ENCODE data around the gene LIPA. TPM values are rescaled to one million over a fixed set of nuclear protein-coding genes. Genes with fewer than 3 reads are reported as not detected.
A peak's percentile ranks its signal among the peaks of the same experiment; 100 is the strongest.
"Not testable (repeated sequence)": the region's sequence is repeated elsewhere in the genome, so short reads cannot be mapped to it uniquely, and the experiment has no call there.

Gene LIPA
- total RNA-seq, 3 donors from 2014 or later = 13.2 to 15.8 (median 14.7) TPM

DNA sequence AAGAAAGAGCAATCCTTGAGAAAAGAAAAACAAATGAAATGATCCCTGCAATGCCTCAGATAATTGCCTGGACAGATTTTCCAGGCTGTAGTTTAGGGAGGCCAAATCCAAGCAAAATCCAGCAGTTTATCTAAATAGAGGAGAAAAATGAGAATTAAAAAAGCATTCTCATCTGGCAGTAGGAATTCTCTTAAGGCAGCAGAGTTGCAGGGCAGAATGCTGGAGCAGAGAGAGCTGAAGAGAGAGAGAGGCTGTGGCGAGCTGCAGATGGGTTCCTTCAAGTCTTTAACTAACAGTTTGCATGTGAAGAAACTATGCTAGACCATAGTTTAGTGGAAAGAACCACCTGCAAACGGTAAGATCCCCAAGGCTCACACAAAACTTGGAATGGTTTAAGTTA lies 6.0 kb upstream of the LIPA start:
- no peak for DNase-seq
- H3K9me3 Mint-ChIP-seq = peaks cover 6% of the 10 kb centered on the region
- ATAC-seq = no peak
- peaks cover 6% of the 10 kb centered on the region for H3K36me3 Mint-ChIP-seq (ENCODE audit: insufficient read depth)
- H3K4me3 Mint-ChIP-seq = no peak overlapping the region
- peaks cover 7% of the 10 kb centered on the region for H3K27me3 Mint-ChIP-seq (ENCODE audit: low read depth)
- peaks cover 15% of the 10 kb centered on the region for H3K4me1 Mint-ChIP-seq (ENCODE audit: low read depth)

DNA sequence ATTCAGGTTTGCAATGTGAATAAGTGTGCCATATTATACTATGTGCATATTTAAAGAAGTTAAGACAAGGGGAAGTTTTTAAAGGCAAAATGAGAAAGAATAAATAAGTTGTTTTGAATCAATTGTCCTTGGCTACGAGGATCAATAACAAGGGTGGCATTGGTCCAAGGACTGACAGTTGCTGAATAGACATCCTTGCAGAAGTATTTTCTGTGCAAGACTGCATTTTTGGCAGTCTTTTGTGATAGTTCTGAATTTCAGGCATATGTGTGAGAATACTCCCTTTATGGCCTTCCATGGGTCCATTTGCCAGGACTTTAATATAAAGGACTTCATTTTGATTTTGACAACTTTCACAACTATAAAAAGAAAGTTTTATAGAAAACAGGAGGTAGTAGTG lies 5.4 kb upstream of the LIPA start:
- H3K4me3 Mint-ChIP-seq = no peak overlapping the region
- ATAC-seq = no peak

DNA sequence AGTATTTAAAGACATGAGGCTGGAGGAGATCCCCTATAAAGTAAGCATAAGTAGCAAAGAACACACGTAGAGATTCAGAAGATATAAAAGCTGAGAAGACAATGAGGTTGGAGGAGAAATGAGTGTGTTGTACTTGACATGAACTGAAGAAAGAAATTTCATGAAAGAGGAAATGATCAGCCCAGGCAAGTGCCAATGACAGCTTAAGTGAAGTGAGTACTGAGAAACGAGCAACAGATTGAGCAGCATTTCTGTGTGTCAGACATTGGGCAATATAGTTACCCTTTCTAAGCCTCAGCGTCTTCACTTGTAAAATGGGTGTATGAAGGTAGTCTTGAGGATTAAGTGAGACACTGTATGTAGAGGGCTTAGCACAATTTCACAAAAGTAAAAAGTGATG lies 4.8 kb upstream of the LIPA start:
- no peak for ATAC-seq
- Mint-ChIP-seq H3K9me3 (peaks cover 6% of the 10 kb centered on the region), H3K36me3 (ENCODE audit: insufficient read depth) (peaks cover 6% of the 10 kb centered on the region), H3K4me3 (no peak overlapping the region), H3K4me1 (ENCODE audit: low read depth) (peaks cover 17% of the 10 kb centered on the region), H3K27me3 (ENCODE audit: low read depth) (peaks cover 7% of the 10 kb centered on the region)
- DNase-seq = no peak

More for the DNA sequence above, 5.4 kb upstream of the LIPA start:
- Mint-ChIP-seq H3K4me1 (ENCODE audit: low read depth) (peaks cover 17% of the 10 kb centered on the region), H3K9me3 (peaks cover 6% of the 10 kb centered on the region), H3K27me3 (ENCODE audit: low read depth) (peaks cover 7% of the 10 kb centered on the region), H3K36me3 (ENCODE audit: insufficient read depth) (peaks cover 6% of the 10 kb centered on the region)
- DNase-seq = no peak

DNA sequence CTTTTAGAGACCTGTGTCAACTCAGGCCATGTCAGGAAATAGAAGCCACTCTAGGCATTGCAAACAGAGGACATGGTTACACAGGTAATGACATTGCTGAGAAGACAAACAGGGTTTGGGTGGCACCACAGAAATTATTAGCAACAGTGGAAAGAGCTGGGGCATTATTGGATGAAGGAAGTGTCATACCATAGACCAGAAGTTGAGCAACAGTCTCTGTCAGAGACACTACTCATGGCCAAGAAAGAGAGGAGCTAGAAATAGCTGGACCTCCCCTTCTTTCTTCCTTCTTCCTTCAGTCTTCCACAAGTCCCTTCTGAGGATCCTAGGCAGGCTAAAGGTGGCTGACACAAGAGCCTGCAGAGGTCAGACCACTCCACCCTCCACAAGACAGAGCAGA lies 4.2 kb upstream of the LIPA start:
- Mint-ChIP-seq H3K4me1 (ENCODE audit: low read depth) (peaks cover 22% of the 10 kb centered on the region), H3K4me3 (no peak overlapping the region), H3K9me3 (peaks cover 6% of the 10 kb centered on the region), H3K27me3 (ENCODE audit: low read depth) (peaks cover 7% of the 10 kb centered on the region), H3K36me3 (ENCODE audit: insufficient read depth) (peaks cover 6% of the 10 kb centered on the region)
- DNase-seq = no peak
- no peak for ATAC-seq

DNA sequence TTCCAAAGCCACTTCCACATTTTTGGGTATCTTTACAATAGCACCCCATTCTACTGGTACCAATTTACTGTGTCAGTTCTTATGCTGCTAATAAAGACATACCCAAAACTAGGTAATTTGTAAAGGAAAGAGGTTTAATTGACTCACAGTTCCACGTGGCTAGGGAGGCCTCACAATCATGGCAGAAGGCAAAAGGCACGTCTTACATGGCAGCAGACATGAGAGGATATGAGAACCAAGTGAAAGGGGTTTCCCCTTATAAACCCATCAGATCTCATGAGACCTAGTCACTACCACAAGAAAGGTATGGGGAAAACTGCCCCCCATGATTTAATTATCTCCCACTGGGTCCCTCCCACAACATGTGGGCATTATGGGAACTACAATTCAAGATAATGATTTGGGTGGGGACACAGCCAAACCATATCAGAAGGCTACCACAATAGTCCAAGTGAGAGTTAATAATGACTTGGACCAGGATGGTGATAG lies 3.6 kb upstream of the LIPA start:
- not testable (repeated sequence) for H3K27me3 Mint-ChIP-seq (ENCODE audit: low read depth); H3K36me3 Mint-ChIP-seq (ENCODE audit: insufficient read depth); H3K9me3 Mint-ChIP-seq; H3K4me3 Mint-ChIP-seq; DNase-seq; ATAC-seq
- H3K4me1 Mint-ChIP-seq (ENCODE audit: low read depth) = peaks cover 23% of the 10 kb centered on the region

DNA sequence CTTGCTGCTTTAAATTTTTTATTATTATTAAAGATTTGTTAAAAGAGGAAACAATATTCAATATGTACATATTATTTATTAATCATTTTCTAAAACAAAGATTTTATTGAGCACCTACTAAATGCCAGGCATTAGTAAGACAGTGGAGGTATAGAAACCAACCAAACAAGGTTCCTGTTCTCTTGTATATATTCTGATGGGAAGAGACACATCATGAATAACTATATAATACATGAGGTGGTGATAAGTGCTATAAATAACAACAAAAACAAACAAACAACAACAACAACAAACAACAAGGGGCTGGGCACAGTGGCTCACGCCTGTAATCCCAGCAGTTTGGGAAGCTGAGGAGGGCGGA lies 630 bp upstream of the LIPA start:
- Mint-ChIP-seq H3K27me3 (ENCODE audit: low read depth) (peaks cover 3% of the 10 kb centered on the region), H3K4me1 (ENCODE audit: low read depth) (peaks cover 34% of the 10 kb centered on the region), H3K36me3 (ENCODE audit: insufficient read depth) (peaks cover 6% of the 10 kb centered on the region), H3K9me3 (peaks cover 6% of the 10 kb centered on the region), H3K4me3 (no peak overlapping the region)
- no peak for DNase-seq
- no peak for ATAC-seq

DNA sequence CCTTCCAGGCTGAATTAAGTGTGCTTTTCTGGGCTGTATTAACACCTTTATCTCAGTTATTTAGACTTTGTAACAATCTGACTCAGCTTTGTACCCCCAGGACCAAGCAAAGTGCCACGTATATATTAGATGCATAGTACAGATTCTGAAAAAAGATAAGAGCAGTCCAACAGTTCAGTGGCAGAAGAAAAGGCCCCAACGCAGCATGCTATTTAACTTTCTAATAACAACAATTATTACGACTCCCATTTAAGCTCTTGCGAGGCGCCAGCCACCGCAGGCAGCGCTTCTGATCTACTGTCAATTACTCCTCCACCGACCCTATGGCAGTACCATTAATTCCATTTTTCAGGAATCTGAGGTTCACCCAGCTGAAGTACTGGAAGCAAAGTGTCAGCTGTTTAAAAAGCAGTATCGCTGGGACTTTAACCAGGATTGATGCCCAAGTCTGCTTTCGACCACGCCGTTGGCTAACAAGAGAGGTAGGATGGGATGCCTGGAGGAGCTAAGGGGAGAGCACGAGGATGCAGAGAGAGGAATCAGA lies 638 bp downstream of the LIPA start:
- DNase-seq (no peak), ATAC-seq (peak in 1 of 2 donors; percentile 1)
- H3K9me3 Mint-ChIP-seq = peaks cover 6% of the 10 kb centered on the region
- H3K4me3 Mint-ChIP-seq = peak overlapping the region; percentile 85
- H3K4me1 Mint-ChIP-seq (ENCODE audit: low read depth) = peaks cover 37% of the 10 kb centered on the region
- H3K27me3 Mint-ChIP-seq (ENCODE audit: low read depth) = no peaks in the 10 kb centered on the region
- peaks cover 7% of the 10 kb centered on the region for H3K36me3 Mint-ChIP-seq (ENCODE audit: insufficient read depth)

DNA sequence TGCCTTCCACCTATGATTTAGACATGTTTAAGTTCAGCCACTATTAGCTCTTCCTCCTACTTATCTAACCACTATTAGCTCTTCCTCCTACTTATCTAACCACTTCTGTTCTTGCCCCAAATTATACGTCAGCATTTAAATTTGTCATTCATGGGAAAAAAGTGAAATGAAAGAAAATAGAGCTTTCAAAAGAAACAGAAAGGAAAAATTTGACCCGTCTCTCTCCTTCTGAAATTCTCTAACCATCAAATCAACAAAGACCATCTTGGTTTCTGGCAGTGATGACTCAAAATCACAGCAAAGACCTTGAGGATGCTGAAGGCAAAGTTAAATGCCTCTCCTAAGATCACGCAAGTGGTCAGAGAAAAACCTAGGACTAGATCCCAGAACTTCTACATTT lies 2.6 kb downstream of the LIPA start:
- H3K27me3 Mint-ChIP-seq (ENCODE audit: low read depth) = no peaks in the 10 kb centered on the region
- no peaks in the 10 kb centered on the region for H3K9me3 Mint-ChIP-seq
- peaks cover 36% of the 10 kb centered on the region for H3K4me1 Mint-ChIP-seq (ENCODE audit: low read depth)
- ATAC-seq (no peak), DNase-seq (no peak)
- no peak overlapping the region for H3K4me3 Mint-ChIP-seq
- H3K36me3 Mint-ChIP-seq (ENCODE audit: insufficient read depth) = peaks cover 6% of the 10 kb centered on the region

DNA sequence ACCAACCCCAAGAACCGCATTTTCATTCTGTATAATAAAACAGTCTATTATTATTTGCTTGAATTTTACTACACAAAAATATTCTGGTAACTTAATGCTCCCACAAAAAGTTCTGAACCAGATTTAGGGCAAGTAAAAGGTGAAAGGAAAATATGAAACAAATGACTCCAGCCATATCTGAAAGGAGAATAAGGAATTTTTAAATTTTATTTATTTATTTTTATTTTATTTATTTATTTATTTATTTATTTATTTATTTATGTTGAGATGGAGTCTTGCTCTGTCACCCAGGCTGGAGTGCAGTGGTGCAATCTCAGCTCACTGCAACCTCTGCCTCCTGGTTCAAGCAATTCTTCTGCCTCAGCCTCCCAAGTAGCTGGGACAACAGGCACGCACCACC lies 4.0 kb downstream of the LIPA start:
- not testable (repeated sequence) for H3K9me3 Mint-ChIP-seq; H3K4me3 Mint-ChIP-seq; H3K36me3 Mint-ChIP-seq (ENCODE audit: insufficient read depth); ATAC-seq; H3K27me3 Mint-ChIP-seq (ENCODE audit: low read depth); DNase-seq
- H3K4me1 Mint-ChIP-seq (ENCODE audit: low read depth) = peaks cover 37% of the 10 kb centered on the region

DNA sequence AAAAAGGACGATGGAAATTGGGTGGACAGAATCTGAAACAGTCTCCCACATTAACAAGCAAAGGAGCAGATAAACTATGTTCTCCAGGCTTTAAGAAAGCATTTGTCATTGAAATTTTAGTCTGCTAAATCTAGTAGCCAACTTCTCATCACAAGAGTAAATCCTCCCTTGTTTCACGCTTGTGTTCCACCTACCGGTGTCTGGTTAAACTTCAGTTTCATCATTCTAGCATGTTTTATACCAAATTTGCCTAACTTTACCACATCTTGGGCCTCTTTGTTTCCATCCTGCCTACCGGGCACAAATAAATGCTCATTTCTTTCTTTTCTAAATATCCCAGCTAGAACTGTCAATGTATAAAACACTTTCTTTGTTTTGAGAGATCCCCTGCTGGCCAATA lies 5.8 kb downstream of the LIPA start:
- no peak overlapping the region for H3K4me3 Mint-ChIP-seq
- peaks cover 10% of the 10 kb centered on the region for H3K36me3 Mint-ChIP-seq (ENCODE audit: insufficient read depth)
- no peaks in the 10 kb centered on the region for H3K27me3 Mint-ChIP-seq (ENCODE audit: low read depth)
- ATAC-seq (no peak), DNase-seq (no peak)
- H3K4me1 Mint-ChIP-seq (ENCODE audit: low read depth) = peaks cover 30% of the 10 kb centered on the region
- H3K9me3 Mint-ChIP-seq = no peaks in the 10 kb centered on the region

DNA sequence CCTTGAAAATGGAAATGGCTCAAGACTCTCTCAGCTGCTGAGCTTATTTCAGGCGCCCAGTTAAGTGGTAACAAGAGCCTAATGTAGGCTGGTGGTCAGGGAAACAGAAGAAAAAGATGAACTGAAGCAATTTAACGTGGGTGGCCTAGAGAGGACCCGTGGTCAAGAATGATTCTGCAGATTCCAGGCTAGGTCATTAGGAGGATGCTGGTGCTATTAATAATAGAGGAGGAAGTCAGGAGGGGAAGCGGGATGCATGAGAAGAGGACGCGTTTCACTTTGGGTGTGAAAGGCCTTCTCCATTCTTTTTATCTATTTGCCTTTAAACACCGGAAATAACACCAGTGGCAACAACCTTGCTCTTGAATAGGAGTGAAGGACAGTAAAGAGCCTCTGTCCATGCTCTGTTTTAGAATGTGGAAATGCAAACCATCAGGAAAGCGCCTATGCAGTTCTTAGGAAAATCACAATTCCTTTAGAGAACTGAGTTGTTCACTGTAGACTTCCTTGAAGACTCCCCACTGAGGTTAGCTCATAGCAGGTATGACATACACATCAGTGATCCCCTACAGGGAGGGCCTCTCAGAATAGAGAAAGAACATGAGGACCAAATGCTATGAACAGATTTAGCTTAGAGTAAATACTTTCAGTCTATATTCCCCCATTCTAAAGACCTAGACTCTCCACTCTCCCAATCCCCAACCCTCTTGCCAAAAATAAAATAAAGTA lies 8.6 kb downstream of the LIPA start:
- H3K4me3 Mint-ChIP-seq = no peak overlapping the region
- peaks cover 12% of the 10 kb centered on the region for H3K4me1 Mint-ChIP-seq (ENCODE audit: low read depth)
- ATAC-seq (no peak), DNase-seq (no peak)
- H3K9me3 Mint-ChIP-seq = no peaks in the 10 kb centered on the region
- no peaks in the 10 kb centered on the region for H3K27me3 Mint-ChIP-seq (ENCODE audit: low read depth)
- H3K36me3 Mint-ChIP-seq (ENCODE audit: insufficient read depth) = peaks cover 26% of the 10 kb centered on the region

DNA sequence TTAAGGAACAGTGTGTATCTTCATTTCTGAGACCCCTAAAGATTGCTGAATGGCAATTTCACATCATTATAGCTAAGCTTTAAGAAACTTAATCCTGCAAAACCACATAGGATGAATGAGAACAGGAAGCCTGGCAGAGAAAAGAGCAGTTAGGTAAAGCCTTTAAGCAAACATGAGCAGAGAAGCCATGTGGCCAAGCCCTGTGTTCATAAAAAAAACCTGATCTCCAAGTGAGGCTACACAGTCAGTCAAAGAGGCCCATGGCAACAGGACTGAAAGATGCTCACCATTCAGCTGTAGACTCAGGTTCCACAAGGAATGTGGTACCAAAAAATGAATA lies 9.3 kb downstream of the LIPA start:
- no peak overlapping the region for H3K4me3 Mint-ChIP-seq
- H3K36me3 Mint-ChIP-seq (ENCODE audit: insufficient read depth) = peaks cover 28% of the 10 kb centered on the region
- ATAC-seq (no peak), DNase-seq (no peak)
- H3K9me3 Mint-ChIP-seq = no peaks in the 10 kb centered on the region
- H3K4me1 Mint-ChIP-seq (ENCODE audit: low read depth) = peaks cover 12% of the 10 kb centered on the region
- no peaks in the 10 kb centered on the region for H3K27me3 Mint-ChIP-seq (ENCODE audit: low read depth)

DNA sequence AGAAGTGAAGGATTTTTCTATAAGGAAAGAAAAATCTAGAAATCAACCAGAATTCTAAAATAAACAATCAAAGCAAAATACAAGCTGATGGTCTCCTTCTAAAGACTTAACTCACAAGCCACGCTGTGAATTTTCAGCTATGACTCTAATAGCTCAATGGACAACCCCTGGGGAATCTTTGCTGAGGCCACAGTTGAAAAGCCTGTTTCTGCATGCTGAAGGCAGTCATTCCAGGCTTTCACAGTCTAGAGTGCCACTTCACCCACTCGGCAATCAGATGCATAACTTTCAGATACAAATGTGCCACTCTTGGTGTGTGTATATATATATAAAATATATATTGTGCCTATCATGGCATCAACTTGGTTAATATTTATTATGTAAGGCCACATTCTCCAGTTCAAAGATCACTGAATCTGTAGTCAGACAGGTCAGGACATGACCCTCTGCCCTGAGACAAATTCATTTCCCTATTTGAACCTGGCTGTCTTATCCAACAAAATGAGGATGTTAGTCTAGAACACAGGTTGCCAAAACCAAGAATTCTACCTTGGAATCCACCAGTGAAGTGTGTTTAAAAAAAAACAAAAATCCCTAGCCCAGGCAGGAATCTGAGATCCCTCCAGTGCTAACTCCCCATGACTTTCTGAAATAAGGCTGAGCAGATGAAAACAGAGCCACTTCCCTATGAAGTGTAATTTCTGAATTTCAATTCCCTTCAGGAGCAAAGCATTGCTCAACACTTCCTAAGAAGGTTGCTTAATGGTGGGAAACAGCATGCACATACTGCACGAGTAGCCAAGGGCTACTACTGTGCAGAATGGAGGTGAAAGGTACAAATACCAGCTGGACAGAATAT lies 9.9 kb downstream of the LIPA start:
- DNase-seq = no peak
- no peaks in the 10 kb centered on the region for H3K9me3 Mint-ChIP-seq
- H3K36me3 Mint-ChIP-seq (ENCODE audit: insufficient read depth) = peaks cover 31% of the 10 kb centered on the region
- ATAC-seq = no peak
- no peak overlapping the region for H3K4me3 Mint-ChIP-seq
- H3K4me1 Mint-ChIP-seq (ENCODE audit: low read depth) = peaks cover 12% of the 10 kb centered on the region
- no peaks in the 10 kb centered on the region for H3K27me3 Mint-ChIP-seq (ENCODE audit: low read depth)

DNA sequence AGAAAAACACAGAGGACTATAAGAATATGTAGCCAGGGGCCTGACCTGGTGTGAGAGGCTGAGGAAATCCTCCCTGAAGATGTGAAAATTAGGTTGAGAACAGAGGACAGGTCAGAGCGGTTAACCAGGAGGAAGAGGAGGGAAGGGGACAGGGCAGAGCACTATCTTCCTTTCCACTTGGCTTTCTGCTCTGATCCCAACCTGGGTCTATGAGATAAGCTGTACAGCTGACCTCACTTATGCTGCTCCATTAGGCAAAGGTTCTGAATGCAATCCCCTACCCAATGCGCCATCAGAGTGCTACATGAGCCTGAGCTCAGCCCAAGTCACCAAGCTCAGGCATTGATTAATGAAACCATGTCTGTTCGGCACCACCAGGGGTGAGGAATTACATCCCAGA lies 10.5 kb downstream of the LIPA start:
- Mint-ChIP-seq H3K4me3 (no peak overlapping the region), H3K4me1 (ENCODE audit: low read depth) (peaks cover 13% of the 10 kb centered on the region), H3K36me3 (ENCODE audit: insufficient read depth) (peaks cover 34% of the 10 kb centered on the region), H3K27me3 (ENCODE audit: low read depth) (no peaks in the 10 kb centered on the region), H3K9me3 (no peaks in the 10 kb centered on the region)
- no peak for DNase-seq
- no peak for ATAC-seq

DNA sequence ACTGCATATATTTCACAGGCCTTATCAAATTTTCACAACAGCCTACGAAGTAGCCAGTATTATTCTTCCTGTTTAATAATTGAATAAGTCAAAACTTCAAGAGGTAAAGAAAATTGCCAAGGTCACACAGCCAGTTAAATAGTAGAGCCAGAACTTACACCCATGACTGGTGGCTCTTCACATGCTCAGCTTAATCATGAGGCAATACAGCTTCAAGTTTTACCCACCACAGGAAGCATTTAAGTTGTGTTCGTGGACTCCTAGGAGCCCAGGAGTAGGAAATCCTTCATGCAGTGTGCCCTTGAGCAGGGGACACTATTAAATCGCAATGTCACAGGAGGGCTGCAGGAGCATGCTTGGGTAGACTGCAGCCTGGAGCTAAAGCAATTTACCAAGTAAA lies 11.1 kb downstream of the LIPA start:
- DNase-seq (no peak), ATAC-seq (no peak)
- Mint-ChIP-seq H3K4me3 (no peak overlapping the region), H3K27me3 (ENCODE audit: low read depth) (no peaks in the 10 kb centered on the region), H3K4me1 (ENCODE audit: low read depth) (peaks cover 9% of the 10 kb centered on the region), H3K9me3 (no peaks in the 10 kb centered on the region), H3K36me3 (ENCODE audit: insufficient read depth) (peaks cover 29% of the 10 kb centered on the region)

Data from activated T-cell treated with anti-CD3 and anti-CD28 coated beads, Interleukin-2, amount 50 U/mL, for 4 hours (primary cell).